NT2/D1 (cell line): ENCODE measurements around the gene MICB.
"Not testable (repeated sequence)": the region's sequence is repeated elsewhere in the genome, so short reads cannot be mapped to it uniquely, and the experiment has no call there.

ENCODE experiments used
- DNase-seq: peaks from one replicate; pipeline ENCODE4 v3.0.0-alpha.2; 2011; ENCODE audit warnings: low read depth, low spot score
- H3K27me3 ChIP-seq: 2 replicates; pipeline ENCODE4 v1.6.0; 2011; ENCODE audit warnings: mild to moderate bottlenecking; ENCODE audit not compliant: insufficient read length, insufficient read depth
- H3K36me3 ChIP-seq: 2 replicates; pipeline ENCODE4 v1.6.1; 2011; ENCODE audit warnings: mild to moderate bottlenecking, low read length, mixed read lengths; ENCODE audit not compliant: insufficient read depth, insufficient read length
- H3K4me1 ChIP-seq: 2 replicates; pipeline ENCODE4 v1.5.1; 2011; ENCODE audit not compliant: insufficient read depth, insufficient read length
- H3K4me3 ChIP-seq: 2 replicates; pipeline ENCODE4 v1.5.1; 2011; ENCODE audit warnings: low read depth; ENCODE audit not compliant: insufficient read length
- H3K9ac ChIP-seq: 2 replicates; pipeline ENCODE4 v1.6.0; 2011; ENCODE audit warnings: low read depth; ENCODE audit not compliant: insufficient read length
- H3K9me3 ChIP-seq: 2 replicates; pipeline ENCODE4 v1.5.1; 2011; ENCODE audit warnings: mild to moderate bottlenecking, low read length; ENCODE audit not compliant: insufficient read depth
- SUZ12 ChIP-seq: IDR thresholded peaks from 2 replicates; pipeline ENCODE4 v1.6.1; 2011; ENCODE audit not compliant: insufficient read length, insufficient read depth; ENCODE audit errors: extremely low read depth
- YY1 ChIP-seq: IDR thresholded peaks from 2 replicates; pipeline ENCODE4 v1.6.1; 2011; ENCODE audit not compliant: insufficient read length, insufficient read depth
- ZNF274 ChIP-seq: IDR thresholded peaks from 2 replicates; pipeline ENCODE4 v1.6.1; 2011; ENCODE audit warnings: mild to moderate bottlenecking, low read depth, low read length

MICB gene

GRCh38 chr6:31502586-31502985, 4.6 kb downstream of the MICB start:
- Histone ChIP-seq H3K27me3 (no peaks in the 10 kb centered on the region), H3K4me1 (no peaks in the 10 kb centered on the region), H3K4me3 (no peak overlapping the region), H3K36me3 (peaks cover 15% of the 10 kb centered on the region), H3K9ac (no peak overlapping the region), H3K9me3 (no peaks in the 10 kb centered on the region)
- no peak for DNase-seq
- TF ChIP-seq YY1: no peak
- TF ChIP-seq ZNF274: no peak
- TF ChIP-seq SUZ12: no peak

DNA sequence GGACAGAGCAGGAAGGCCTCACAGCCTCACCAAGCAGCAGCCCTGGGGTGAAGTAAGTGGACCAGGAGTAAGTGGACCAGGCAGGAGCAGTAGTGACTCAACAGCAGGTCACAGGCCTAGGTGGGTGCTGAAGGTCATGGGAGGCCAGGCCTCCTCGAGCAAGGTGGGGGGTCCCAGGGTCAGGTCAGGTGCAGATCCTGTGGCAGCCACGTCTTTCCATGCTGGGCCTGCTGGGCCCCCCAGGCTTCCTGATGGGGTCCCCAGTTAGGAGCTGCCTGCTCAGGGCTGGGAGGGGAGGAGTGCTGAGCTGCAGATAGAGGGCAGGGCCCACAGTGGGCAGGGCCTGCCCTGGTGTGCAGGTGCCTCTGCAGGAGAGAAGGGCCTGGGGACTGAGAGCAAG, 11.1 kb downstream of the MICB start:
- not testable (repeated sequence) for DNase-seq, H3K27me3 ChIP-seq, H3K4me3 ChIP-seq, H3K9me3 ChIP-seq, H3K4me1 ChIP-seq, H3K9ac ChIP-seq
- H3K36me3 ChIP-seq: peaks cover 39% of the 10 kb centered on the region

GRCh38 chr6:31510007-31510406, 12.1 kb downstream of the MICB start:
- Histone ChIP-seq H3K9ac (no peak overlapping the region), H3K4me3 (no peak overlapping the region), H3K36me3 (peaks cover 39% of the 10 kb centered on the region), H3K9me3 (no peaks in the 10 kb centered on the region), H3K4me1 (no peaks in the 10 kb centered on the region), H3K27me3 (no peaks in the 10 kb centered on the region)
- no peak for DNase-seq
- no peak for TF ChIP-seq ZNF274
- no peak for TF ChIP-seq YY1
- TF ChIP-seq SUZ12: no peak

GRCh38 chr6:31513456-31514165, 15.7 kb downstream of the MICB start:
- no peak overlapping the region for H3K9ac ChIP-seq
- TF ChIP-seq ZNF274 (no peak), SUZ12 (no peak), YY1 (no peak)
- H3K9me3 ChIP-seq: no peaks in the 10 kb centered on the region
- DNase-seq: no peak
- H3K4me3 ChIP-seq: no peak overlapping the region
- H3K4me1 ChIP-seq: no peaks in the 10 kb centered on the region
- H3K36me3 ChIP-seq: peaks cover 18% of the 10 kb centered on the region
- H3K27me3 ChIP-seq: no peaks in the 10 kb centered on the region

GRCh38 chr6:31521835-31522234, 23.9 kb downstream of the MICB start:
- TF ChIP-seq SUZ12: no peak
- no peak for TF ChIP-seq ZNF274
- TF ChIP-seq YY1: no peak
- Histone ChIP-seq H3K9ac (no peak overlapping the region), H3K4me3 (no peak overlapping the region), H3K36me3 (no peaks in the 10 kb centered on the region), H3K27me3 (no peaks in the 10 kb centered on the region), H3K4me1 (no peaks in the 10 kb centered on the region), H3K9me3 (no peaks in the 10 kb centered on the region)
- DNase-seq: no peak

- Histone ChIP-seq H3K36me3 (peaks cover 12% of the 10 kb centered on the region), H3K4me1 (no peaks in the 10 kb centered on the region), H3K4me3 (no peak overlapping the region), H3K27me3 (no peaks in the 10 kb centered on the region), H3K9ac (no peak overlapping the region), H3K9me3 (no peaks in the 10 kb centered on the region)
- DNase-seq: no peak
- TF ChIP-seq YY1 (no peak), ZNF274 (no peak), SUZ12 (no peak)
Measured at GRCh38 chr6:31525553-31525931, 27.6 kb downstream of the MICB start.

DNA sequence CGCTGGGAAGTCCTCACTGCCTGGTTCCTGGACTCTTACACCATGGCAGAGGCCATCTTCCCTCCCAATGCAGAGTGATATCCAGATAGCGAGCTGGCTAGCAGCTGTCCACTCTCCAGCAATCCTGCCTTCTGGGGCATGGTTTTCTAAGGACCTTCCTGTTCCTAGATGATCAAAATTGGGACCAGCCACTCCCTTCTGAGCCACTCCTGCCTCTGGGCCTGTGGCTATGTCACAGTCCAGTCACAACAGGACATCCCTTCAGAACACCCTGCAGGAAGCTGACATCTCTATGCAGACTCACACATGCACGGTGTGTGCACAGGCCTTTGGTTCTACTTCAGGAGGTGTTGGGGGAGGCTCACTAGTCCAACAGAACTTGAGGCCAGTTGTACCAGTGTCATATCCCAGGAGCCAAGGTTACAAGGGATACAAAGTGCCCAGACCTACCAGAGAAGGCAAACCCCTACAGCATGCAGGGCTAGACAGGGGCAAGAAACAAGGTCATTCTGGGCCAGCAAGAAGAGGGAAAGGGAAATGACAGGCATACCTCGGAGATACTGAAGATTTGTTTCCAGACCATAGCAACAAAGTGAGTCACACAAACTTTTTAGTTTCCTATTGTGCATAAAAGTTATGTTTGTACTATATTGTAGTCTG, 28.1 kb downstream of the MICB start:
- Histone ChIP-seq H3K4me3 (no peak overlapping the region), H3K9me3 (no peaks in the 10 kb centered on the region), H3K27me3 (no peaks in the 10 kb centered on the region), H3K4me1 (no peaks in the 10 kb centered on the region), H3K9ac (no peak overlapping the region), H3K36me3 (peaks cover 18% of the 10 kb centered on the region)
- no peak for DNase-seq
- no peak for TF ChIP-seq YY1
- no peak for TF ChIP-seq ZNF274
- no peak for TF ChIP-seq SUZ12
